Stimulated activated CD8-positive, alpha-beta memory T cell treated with anti-CD3 and anti-CD28 coated beads, Interleukin-2, amount 100 ng/mL, for 48 hours (primary cell): Measurements from ENCODE around the gene WDFY1.

Experiments
- DNase-seq, 2 donors: peaks; one replicate each; pipeline ENCODE4 v3.0.0-alpha.2; 2020; ENCODE audit warnings: low read depth in 2 of 2

Gene WDFY1

GRCh38 chr2:223856584-223856983 lies 88.6 kb downstream of the WDFY1 start:
- DNase-seq = no peak

DNA sequence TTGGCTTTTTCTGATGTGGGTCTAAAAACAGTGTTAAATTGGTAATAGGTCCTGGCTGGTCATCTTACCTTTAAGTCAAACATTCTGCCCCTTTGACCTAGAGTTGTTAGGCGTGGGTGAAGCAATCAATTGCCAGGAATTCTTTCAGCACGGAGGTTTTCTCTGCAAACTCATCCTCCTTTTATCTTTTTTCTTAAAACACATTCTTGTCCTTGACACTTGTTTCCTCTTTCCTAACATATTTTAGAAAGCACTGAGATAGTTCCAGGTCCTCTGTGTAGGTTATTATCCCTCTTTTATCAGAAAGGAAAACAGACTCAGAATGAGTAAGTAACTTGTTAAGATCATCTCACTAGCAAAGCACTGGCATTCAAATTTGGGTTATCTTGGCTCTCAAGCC lies 89.1 kb downstream of the WDFY1 start:
- DNase-seq = no peak

DNA sequence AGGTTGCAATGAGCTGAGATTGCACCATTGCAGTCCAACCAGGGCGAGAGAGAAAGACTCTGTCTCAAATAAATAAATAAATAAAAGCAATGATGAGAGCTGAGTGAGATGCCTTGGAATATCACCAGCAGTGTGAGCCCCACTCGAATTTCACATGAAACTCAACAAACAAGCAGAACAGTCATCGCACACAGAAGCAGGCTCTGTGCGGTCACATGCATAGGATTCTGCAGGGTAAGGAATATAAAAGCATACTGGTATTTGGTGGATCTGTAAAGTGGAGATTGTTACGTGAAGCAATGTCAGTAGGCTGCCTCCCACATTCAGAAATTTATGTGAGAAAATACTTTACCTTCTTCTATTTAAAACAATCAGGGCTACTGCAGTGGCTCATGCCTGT lies 89.7 kb downstream of the WDFY1 start:
- DNase-seq = no peak

GRCh38 chr2:223854741-223855140 lies 90.4 kb downstream of the WDFY1 start:
- no peak for DNase-seq

DNA sequence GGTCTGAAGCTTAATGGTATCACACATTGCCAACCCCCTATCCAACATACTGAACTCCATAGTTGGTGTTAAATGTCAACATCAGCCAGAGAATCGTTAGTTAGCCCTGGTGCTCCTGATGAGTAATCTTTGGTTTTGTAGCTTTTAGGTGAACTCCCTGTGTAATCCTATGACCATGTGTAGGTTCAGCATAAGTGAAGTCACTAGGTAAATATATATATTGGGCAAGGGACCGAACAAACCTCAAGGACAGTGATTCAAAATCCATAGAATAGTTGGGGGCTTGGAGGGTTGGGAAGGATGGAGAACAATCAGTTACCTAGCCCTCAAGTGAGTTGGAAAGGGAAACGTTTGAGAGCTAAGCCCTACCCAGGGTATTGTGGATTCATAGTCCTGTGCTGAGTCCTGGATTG lies 91.7 kb downstream of the WDFY1 start:
- DNase-seq = no peak

- DNase-seq = no peak
Observed at GRCh38 chr2:223852281-223852795, 92.8 kb downstream of the WDFY1 start.

GRCh38 chr2:223847410-223847809 lies 97.7 kb downstream of the WDFY1 start:
- DNase-seq = no peak

DNA sequence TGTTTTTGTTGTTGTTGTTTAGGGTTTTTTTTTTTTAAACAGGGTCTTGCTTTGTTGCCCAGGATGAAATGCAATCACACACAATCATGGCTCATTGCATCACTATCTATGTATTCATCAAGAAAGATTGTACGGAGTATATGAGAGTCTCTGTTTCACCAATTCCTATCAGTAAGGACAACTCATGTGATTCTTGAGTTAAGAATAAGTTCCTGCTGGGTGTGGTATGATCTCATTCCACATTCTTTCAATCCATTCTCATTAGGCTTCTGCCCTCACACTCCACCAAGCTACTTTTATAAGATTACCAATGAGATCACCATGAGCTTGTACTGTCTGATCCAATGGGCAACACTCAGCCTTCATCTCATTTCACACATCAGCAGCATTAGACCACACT lies 98.6 kb downstream of the WDFY1 start:
- no peak for DNase-seq

GRCh38 chr2:223841436-223842190 lies 103.5 kb downstream of the WDFY1 start:
- DNase-seq = no peak

GRCh38 chr2:223837287-223838061 lies 107.7 kb downstream of the WDFY1 start, which contains the start of gene AP1S3:
Gene AP1S3 (minus strand): TSS chr2:223837582. CDS start chr2:223837450, 132 bp downstream.
- DNase-seq = peak; percentile 52 to 58

DNA sequence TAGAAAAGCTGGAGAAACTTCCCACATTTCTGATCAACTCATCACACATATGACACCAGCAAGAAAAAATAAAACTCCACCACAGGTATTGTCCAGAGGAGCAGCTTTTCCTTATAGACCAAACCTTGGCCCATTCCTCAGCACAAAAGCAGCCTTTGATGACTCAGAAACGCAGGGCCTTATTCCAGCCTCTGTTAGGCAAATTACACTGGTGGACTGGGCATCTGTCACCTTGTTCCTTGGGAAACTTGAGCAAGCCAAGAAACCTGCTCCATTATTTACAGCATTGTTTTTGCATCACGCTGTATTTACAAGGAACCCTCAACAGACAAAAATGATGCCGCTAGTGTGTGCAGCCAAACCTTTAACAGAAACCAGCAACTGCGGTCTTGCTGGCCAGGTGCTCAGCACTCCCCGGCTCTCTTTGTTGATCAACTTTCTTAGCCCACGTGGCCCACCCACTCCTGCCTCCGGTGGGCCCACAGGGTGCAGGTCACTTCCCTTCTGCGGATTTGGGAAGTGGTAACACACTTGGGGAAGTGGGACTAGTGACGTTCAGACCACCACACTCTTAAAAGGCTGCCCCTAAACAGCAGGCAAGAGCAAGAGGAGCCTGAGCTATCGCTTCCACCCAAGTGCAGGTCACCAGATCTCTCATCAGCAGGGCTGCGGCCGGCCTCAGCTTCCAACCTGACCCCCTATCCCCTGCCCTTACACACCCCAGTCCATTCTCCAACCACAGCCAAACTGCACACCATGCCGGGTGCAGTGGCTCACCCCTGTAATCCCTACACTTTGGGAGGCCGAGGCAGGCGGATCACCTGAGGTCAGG lies 109.2 kb downstream of the WDFY1 start:
- DNase-seq = no peak

- DNase-seq = no peak
Observed at GRCh38 chr2:223834431-223834830, 110.7 kb downstream of the WDFY1 start.

- no peak for DNase-seq
Observed at GRCh38 chr2:223832241-223832903, 112.8 kb downstream of the WDFY1 start.

GRCh38 chr2:223829128-223829527 lies 116.0 kb downstream of the WDFY1 start:
- no peak for DNase-seq

DNA sequence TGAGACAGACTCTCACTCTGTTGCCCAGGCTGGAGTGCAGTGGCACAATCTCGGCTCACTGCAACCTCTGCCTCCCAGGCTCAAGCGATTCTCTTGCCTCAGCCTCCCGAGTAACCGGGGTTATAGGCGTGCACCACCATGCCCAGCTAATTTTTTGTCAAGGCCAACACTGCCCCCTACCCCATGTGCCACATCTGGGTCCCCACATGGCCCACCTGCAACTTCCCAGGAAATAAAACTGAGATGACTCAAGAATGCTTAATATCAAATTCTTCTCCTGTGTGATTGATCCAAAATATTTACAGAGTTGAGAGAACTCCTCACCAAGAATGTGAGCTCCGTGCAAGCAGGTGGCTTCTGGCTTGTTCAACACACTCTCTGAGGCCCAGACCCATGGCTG lies 116.8 kb downstream of the WDFY1 start:
- no peak for DNase-seq

- no peak for DNase-seq
Observed at GRCh38 chr2:223826995-223827394, 118.1 kb downstream of the WDFY1 start.
